GM19023 (cell line): ENCODE data around the gene ACO2.
"Not testable (repeated sequence)": the region's sequence is repeated elsewhere in the genome, so short reads cannot be mapped to it uniquely, and the experiment has no call there.

ENCODE experiments used
- ATAC-seq: cut with Tn5 transposase; IDR thresholded peaks from one replicate; pipeline ENCODE4 v1.9.1; 2021; ENCODE audit warnings: mild to moderate bottlenecking, moderate library complexity; ENCODE audit not compliant: unreplicated experiment

Gene ACO2

DNA sequence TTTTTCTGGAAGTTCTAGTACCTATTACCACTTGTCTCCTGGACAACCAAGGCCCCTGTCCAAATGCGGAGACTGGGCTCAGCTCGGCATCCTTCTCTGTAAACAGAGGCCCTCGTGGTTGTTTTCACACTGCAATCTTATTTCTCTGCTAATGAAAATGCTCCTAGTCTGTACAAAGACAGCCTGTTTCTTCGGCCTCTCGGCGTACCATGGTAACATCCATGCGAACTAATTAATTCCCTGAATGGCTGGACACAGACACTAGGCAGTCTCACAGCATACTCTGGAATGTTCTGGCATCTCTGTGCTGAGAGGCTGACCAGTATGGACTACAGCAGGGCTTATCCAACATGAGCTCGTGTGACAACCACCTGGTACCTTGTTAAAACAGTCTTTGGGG is 69.7 kb downstream of the ACO2 start:
- ATAC-seq: no peak

GRCh38 chr22:41539146-41540005 is 70.5 kb downstream of the ACO2 start:
- no peak for ATAC-seq

DNA sequence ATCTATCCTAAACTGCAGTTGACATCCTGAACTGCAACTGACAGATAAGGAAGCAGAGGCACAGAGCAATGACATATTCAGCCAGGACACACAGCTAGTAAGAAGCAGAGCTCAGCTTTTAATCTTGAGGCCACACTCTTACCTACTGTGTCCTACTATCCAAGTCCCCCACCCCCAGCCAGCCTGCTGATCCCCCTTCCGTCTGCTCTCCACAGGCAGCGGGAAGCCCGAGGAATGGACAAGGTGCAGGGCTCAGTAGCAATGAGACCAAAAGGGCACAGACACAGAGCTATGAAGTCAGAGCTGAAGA is 71.0 kb downstream of the ACO2 start:
- no peak for ATAC-seq

DNA sequence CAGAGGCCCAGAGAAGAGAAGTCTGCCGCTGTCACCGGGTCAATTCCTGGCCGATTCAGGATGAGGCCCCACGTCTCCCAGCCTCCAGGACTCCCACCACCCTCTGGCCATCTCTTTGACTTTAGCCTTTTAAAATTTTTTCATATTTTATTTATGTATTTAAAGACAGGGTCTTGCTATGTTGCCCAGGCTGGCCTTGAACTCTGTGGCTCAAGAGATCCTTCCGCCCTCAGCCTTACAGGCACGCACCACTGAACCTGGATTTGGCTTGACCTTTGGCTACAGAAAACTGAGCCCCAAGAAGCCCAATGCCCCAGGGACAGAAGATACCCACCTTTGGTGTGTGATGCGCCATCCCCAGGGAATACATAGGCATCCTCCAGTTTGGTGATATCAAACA is 71.4 kb downstream of the ACO2 start:
- no peak for ATAC-seq

DNA sequence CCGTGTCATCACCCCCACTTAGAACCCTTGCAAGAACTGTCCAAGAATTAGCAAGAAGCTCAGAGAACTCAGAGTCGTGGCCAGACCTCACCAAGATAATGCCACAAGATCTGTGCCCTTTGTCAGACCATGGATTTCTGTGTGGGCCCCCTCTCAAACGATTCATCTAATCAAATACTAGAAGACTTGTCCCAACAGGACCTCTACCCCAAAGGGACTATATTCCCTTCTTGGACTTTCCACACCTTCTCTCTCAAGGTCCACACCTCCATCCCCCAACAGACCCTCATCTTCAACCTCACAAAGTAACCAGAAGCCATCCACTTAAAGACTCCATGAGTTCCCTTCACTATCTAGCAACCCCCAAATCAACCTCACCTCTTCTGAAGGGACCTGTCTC is 72.6 kb downstream of the ACO2 start:
- no peak for ATAC-seq

DNA sequence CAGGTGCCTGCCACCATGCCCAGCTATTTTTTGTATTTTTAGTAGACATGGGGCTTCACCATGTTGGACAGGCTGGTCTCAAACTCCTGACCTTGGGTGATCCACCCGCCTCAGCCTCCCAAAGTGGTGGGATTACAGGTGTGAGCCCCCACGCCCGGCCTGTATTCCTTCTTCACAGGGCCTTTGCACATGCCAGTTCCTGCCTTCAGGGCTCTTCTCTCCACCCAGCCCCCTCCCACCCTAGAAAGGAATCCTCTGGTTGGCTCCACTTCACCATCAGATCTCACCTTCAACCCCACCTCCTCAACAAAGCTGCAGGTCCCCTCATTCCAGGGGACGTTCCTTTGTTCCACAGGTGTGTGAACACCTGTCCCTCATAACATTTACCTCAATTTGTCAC is 73.3 kb downstream of the ACO2 start:
- no peak for ATAC-seq

- peak; percentile 93 for ATAC-seq
These were observed 75.1 kb downstream of the ACO2 start, which contains the start of gene POLR3H for GRCh38 chr22:41543854-41544670. Gene POLR3H (minus strand): TSS chr22:41544470. CDS start chr22:41544101, 369 bp downstream.

- no peak for ATAC-seq
These were observed 76.0 kb downstream of the ACO2 start for GRCh38 chr22:41544671-41545476.

- ATAC-seq: no peak
These were observed 79.9 kb downstream of the ACO2 start for GRCh38 chr22:41548830-41549211.

DNA sequence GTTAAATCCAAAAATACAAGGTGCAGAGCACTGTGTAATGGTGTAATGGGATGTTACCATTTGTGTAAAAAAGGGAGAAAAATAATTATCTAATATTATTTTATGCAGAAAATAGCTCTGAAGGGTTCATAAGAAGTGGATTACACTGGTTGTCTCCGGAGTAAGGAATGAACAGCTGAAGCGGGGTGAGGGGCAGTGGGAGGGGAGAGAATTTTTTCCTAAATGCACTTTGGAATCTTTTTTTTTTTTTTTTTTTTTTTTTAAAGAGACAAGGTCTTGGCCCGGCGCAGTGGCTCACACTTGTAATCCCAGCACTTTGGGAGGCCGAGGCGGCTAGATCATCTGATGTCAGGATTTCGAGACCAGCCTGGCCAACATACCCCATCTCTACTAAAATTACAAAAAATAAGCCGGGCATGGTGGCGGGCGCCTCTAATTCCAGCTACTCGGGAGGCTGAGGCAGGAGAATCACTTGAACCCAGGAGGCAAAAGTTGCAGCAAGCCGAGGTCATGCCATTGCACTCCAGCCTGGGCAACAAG is 82.1 kb downstream of the ACO2 start:
- ATAC-seq: no peak

DNA sequence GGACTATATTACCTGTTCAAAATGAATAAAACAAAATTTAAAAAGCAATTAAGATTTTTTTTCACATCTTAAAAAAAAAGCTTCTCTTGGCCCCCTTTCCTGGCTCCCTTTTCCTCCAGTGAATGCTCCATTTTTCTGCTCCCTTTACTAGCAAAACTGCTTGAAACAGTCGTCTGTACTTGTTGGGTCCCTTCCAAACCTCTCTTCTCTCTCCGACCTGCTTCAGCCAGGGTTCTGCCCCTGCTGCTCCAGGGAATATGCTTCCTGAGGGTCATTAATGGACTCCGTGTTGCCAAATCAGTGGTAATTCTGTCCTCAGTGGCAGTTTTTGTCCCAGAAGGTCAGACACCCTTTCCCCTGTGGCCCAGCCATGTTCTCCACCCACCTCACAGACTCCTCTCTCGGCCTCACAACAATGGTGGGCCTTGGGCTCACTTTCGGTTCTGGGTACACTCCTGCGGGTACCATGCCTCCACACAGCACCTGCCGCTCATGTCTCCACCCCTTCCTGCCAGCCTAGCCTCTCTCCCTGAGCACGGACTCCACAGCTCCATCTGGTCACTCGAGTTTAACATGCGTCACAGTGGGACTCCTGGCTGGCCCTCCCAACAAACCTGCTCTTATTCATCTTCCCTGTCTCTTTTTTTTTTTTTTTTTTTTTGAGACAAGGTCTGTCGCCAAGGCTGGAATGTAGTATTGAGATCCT is 83.1 kb downstream of the ACO2 start:
- no peak for ATAC-seq

- no peak for ATAC-seq
These were observed 86.5 kb downstream of the ACO2 start for GRCh38 chr22:41555325-41555982.

DNA sequence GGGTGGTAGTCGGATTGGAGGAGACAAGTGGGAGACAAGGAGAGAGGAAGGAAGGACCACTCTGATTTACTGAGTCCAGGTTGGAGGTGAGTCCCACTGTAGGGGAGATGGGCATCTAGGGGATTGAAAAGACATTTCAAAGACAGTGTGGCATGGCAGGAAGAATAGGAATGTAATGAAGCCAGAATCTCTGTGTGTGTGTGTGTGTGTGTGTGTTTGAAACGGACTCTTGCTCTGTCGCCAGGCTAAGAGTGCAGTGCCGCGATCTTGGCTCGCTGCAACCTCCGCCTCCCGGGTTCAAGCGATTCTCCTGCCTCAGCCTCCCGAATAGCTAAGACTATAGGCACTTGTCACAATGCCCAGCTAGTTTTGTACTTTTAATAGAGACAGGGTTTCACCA is 87.6 kb downstream of the ACO2 start:
- no peak for ATAC-seq

DNA sequence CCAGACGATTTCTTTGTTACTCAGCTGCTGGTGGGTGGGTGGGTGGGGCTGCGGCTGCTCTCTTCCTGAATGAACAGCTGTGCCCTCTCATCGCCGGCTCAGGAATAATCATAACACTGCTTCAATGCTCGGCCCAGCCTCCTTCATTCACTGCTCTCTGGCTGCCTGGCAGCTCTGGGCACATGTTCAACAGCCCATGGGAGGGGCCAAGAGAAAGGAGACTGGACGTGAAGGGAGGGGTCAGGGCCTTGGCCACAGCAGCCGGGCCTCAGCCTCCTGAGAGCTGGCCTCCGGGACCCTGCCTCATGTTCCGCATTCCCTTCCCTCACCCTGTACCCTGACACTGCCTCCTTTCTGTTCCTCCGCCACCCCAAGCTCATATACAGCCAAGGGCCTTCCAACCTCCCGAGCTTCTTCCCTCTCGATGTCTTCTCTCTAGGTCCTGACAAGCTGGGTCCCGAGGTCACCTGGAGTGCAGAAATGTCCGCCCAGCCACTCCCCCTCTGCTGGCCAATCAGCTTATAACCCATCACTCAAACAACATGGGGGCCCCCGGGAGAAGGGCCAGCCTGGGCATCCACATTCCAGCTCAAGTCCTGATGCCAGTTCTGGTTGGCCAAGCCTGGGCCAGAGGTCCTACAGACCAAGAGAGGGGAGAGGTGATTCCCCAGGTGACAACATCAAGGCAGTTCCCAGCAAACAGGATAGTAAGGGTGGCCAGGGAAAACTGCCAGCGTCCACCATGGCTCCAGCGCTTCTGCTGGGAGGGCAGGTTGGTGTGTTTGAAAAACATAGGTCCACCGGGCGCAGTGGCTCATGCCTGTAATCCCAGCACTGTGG is 88.7 kb downstream of the ACO2 start:
- ATAC-seq: no peak

GRCh38 chr22:41558241-41558630 is 89.3 kb downstream of the ACO2 start:
- not testable (repeated sequence) for ATAC-seq

- ATAC-seq: no peak
These were observed 91.2 kb downstream of the ACO2 start for GRCh38 chr22:41560095-41560471.

DNA sequence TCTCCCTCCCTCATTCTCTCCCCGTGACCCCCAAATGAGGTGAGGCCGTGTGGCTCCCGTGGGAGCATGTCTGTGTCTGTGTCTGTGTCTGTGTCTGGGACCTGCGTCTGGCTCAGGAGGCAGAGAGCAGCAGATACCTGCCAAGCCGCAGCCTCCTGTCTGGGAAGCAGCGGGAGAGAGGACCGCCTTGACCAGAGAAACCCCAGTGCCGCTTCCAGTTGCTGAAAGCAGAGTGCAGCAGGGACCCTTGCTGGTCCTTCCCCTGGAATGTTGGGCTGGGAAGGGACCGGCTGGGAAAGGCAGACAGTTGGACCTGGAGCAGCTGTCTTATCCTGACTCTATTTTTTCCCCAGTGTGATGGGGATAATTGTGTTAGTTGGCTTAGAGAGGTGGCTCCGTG is 92.4 kb downstream of the ACO2 start:
- ATAC-seq: no peak

GRCh38 chr22:41561788-41562187 is 92.9 kb downstream of the ACO2 start:
- ATAC-seq: no peak

- no peak for ATAC-seq
These were observed 93.5 kb downstream of the ACO2 start for GRCh38 chr22:41562461-41562860.
